Osteoblast (primary cell): Measurements from ENCODE around the gene PLCH2. TPM values are rescaled to one million over a fixed set of nuclear protein-coding genes. Genes with fewer than 3 reads are reported as not detected.

ENCODE experiments used
- DNase-seq: peaks from one replicate; pipeline ENCODE4 v3.0.0; 2011; ENCODE audit warnings: low spot score, mixed read lengths; ENCODE audit not compliant: insufficient read length; ENCODE audit errors: missing footprints
- H2AFZ ChIP-seq: 2 replicates; pipeline ENCODE4 v1.6.0; 2011; ENCODE audit warnings: mild to moderate bottlenecking, low read length
- H3K27ac ChIP-seq: 2 replicates; pipeline ENCODE4 v1.5.1; 2011; ENCODE audit warnings: mild to moderate bottlenecking, low read depth, low read length, moderate library complexity
- H3K27me3 ChIP-seq: 2 replicates; pipeline ENCODE4 v1.6.0; 2012; ENCODE audit warnings: mild to moderate bottlenecking, control low read depth, inconsistent platforms, low read length, moderate library complexity; ENCODE audit not compliant: insufficient read depth
- H3K36me3 ChIP-seq: 2 replicates; pipeline ENCODE4 v1.5.1; 2011; ENCODE audit warnings: mild to moderate bottlenecking, low read length, control low read depth, moderate library complexity; ENCODE audit not compliant: insufficient read depth
- H3K4me1 ChIP-seq: 2 replicates; pipeline ENCODE4 v1.5.1; 2011; ENCODE audit warnings: mild to moderate bottlenecking, low read length, control low read depth, moderate library complexity; ENCODE audit not compliant: insufficient read depth
- H3K4me2 ChIP-seq: 2 replicates; pipeline ENCODE4 v1.6.0; 2011; ENCODE audit warnings: mild to moderate bottlenecking, low read length; ENCODE audit not compliant: insufficient read depth
- H3K4me3 ChIP-seq: fragments of 200-600 bp; sonication (generic); 3 replicates; pipeline ENCODE4 v1.5.1; 2012; ENCODE audit warnings: mild to moderate bottlenecking, low read length, inconsistent platforms; ENCODE audit not compliant: insufficient read depth
- H3K79me2 ChIP-seq: 2 replicates; pipeline ENCODE4 v1.6.0; 2012; ENCODE audit warnings: mild to moderate bottlenecking, low read length, control low read depth, inconsistent platforms; ENCODE audit not compliant: insufficient read depth
- H3K9me3 ChIP-seq: 2 replicates; pipeline ENCODE4 v1.5.1; 2011; ENCODE audit warnings: low read depth, low read length, control low read depth
- H4K20me1 ChIP-seq: 2 replicates; pipeline ENCODE4 v1.6.0; 2012; ENCODE audit warnings: mild to moderate bottlenecking, low read length, control low read depth; ENCODE audit not compliant: insufficient read depth
- CTCF ChIP-seq: IDR thresholded peaks from 2 replicates; pipeline ENCODE4 v1.5.1; 2011; ENCODE audit warnings: mild to moderate bottlenecking, low read depth, low read length, moderate library complexity; ENCODE audit errors: extremely low read depth
- total RNA-seq: library from RNA; depleted of rRNA; stranded (reverse); fragments of >200 nt; gene quantifications from 2 replicates; pipeline ENCODE4 v1.2.3, GENCODE V29; 2012

PLCH2 gene
- total RNA-seq, 1 donor = under 0.01 TPM

- H3K36me3 ChIP-seq = no peaks in the 10 kb centered on the region
- no peak for DNase-seq
- no peak overlapping the region for H2AFZ ChIP-seq
- peaks cover 17% of the 10 kb centered on the region for H3K27me3 ChIP-seq
- no peaks in the 10 kb centered on the region for H3K79me2 ChIP-seq
- no peaks in the 10 kb centered on the region for H3K9me3 ChIP-seq
- peaks cover 7% of the 10 kb centered on the region for H3K4me1 ChIP-seq
- H3K27ac ChIP-seq = no peak overlapping the region
- H3K4me3 ChIP-seq = no peak overlapping the region
- no peaks in the 10 kb centered on the region for H4K20me1 ChIP-seq
- no peak for TF ChIP-seq CTCF
- H3K4me2 ChIP-seq = no peak overlapping the region
Measured at GRCh38 chr1:2534687-2535441, 58.8 kb downstream of the PLCH2 start.

GRCh38 chr1:2535455-2535854, 59.4 kb downstream of the PLCH2 start:
- H4K20me1 ChIP-seq = no peaks in the 10 kb centered on the region
- H3K27ac ChIP-seq = no peak overlapping the region
- H2AFZ ChIP-seq = no peak overlapping the region
- H3K36me3 ChIP-seq = no peaks in the 10 kb centered on the region
- no peak overlapping the region for H3K4me2 ChIP-seq
- H3K27me3 ChIP-seq = peaks cover 15% of the 10 kb centered on the region
- peaks cover 7% of the 10 kb centered on the region for H3K4me1 ChIP-seq
- DNase-seq = no peak
- H3K9me3 ChIP-seq = no peaks in the 10 kb centered on the region
- TF ChIP-seq CTCF = no peak
- H3K4me3 ChIP-seq = no peak overlapping the region
- no peaks in the 10 kb centered on the region for H3K79me2 ChIP-seq

GRCh38 chr1:2535981-2536380, 59.9 kb downstream of the PLCH2 start:
- no peak for DNase-seq
- no peak for TF ChIP-seq CTCF
- Histone ChIP-seq H3K27ac (no peak overlapping the region), H2AFZ (no peak overlapping the region), H3K4me2 (no peak overlapping the region), H4K20me1 (no peaks in the 10 kb centered on the region), H3K4me3 (no peak overlapping the region), H3K79me2 (no peaks in the 10 kb centered on the region), H3K36me3 (no peaks in the 10 kb centered on the region), H3K9me3 (no peaks in the 10 kb centered on the region), H3K4me1 (peaks cover 7% of the 10 kb centered on the region), H3K27me3 (peaks cover 10% of the 10 kb centered on the region)

GRCh38 chr1:2537784-2538115, 61.7 kb downstream of the PLCH2 start:
- H4K20me1 ChIP-seq = no peaks in the 10 kb centered on the region
- H3K27ac ChIP-seq = no peak overlapping the region
- peaks cover 2% of the 10 kb centered on the region for H3K27me3 ChIP-seq
- no peaks in the 10 kb centered on the region for H3K36me3 ChIP-seq
- H3K4me3 ChIP-seq = no peak overlapping the region
- H3K4me2 ChIP-seq = no peak overlapping the region
- H2AFZ ChIP-seq = no peak overlapping the region
- no peaks in the 10 kb centered on the region for H3K9me3 ChIP-seq
- TF ChIP-seq CTCF = no peak
- DNase-seq = no peak
- no peaks in the 10 kb centered on the region for H3K79me2 ChIP-seq
- peaks cover 7% of the 10 kb centered on the region for H3K4me1 ChIP-seq
